Measurements from ENCODE around the gene GNAI3. TPM values are rescaled to one million over a fixed set of nuclear protein-coding genes. Genes with fewer than 3 reads are reported as not detected.

GNAI3 gene
- total and polyA plus RNA-seq, 2 experiments from 2014 or later = 8.9 to 11.5 TPM

- H4K20me1 ChIP-seq (ENCODE audit: insufficient read depth, poor library complexity, severe bottlenecking) = no peaks in the 10 kb centered on the region
- no peaks in the 10 kb centered on the region for H3K79me2 ChIP-seq
- no peak overlapping the region for H2AFZ ChIP-seq
- no peak overlapping the region for H3K27ac ChIP-seq
- no peaks in the 10 kb centered on the region for H3K9me2 ChIP-seq (replicated peaks; ENCODE audit: insufficient read depth)
- no peak overlapping the region for H3K4me2 ChIP-seq
- no peaks in the 10 kb centered on the region for H3K4me1 ChIP-seq (ENCODE audit: insufficient read depth)
- no peak overlapping the region for H3K4me3 ChIP-seq
- TF ChIP-seq EZH2phosphoT487 (IDR thresholded peaks at IDR 0.05; ENCODE audit: low read depth, severe bottlenecking, unreplicated experiment) (no peak), EZH2 (IDR thresholded peaks at IDR 0.05; ENCODE audit: borderline replicate concordance) (no peak)
- TF ChIP-seq, protein P1, sequence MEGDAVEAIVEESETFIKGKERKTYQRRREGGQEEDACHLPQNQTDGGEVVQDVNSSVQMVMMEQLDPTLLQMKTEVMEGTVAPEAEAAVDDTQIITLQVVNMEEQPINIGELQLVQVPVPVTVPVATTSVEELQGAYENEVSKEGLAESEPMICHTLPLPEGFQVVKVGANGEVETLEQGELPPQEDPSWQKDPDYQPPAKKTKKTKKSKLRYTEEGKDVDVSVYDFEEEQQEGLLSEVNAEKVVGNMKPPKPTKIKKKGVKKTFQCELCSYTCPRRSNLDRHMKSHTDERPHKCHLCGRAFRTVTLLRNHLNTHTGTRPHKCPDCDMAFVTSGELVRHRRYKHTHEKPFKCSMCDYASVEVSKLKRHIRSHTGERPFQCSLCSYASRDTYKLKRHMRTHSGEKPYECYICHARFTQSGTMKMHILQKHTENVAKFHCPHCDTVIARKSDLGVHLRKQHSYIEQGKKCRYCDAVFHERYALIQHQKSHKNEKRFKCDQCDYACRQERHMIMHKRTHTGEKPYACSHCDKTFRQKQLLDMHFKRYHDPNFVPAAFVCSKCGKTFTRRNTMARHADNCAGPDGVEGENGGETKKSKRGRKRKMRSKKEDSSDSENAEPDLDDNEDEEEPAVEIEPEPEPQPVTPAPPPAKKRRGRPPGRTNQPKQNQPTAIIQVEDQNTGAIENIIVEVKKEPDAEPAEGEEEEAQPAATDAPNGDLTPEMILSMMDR (IDR thresholded peaks at IDR 0.05; ENCODE audit: poor library complexity) = no peak
- H3K27me3 ChIP-seq = no peaks in the 10 kb centered on the region
- WGBS (ENCODE audit: low lambda C conversion rate, missing lambda C conversion rate) = 40% methylated on average over 3 of the region's 3 CpGs
- no peaks in the 10 kb centered on the region for H3K36me3 ChIP-seq (replicated peaks; ENCODE audit: insufficient read depth, low read depth)
- no peaks in the 10 kb centered on the region for H3K9me3 ChIP-seq (ENCODE audit: low read depth)
- DNase-seq (ENCODE audit: low spot score) = no peak
Measured at GRCh38 chr1:109610609-109611307, 62.3 kb downstream of the GNAI3 start.

DNA sequence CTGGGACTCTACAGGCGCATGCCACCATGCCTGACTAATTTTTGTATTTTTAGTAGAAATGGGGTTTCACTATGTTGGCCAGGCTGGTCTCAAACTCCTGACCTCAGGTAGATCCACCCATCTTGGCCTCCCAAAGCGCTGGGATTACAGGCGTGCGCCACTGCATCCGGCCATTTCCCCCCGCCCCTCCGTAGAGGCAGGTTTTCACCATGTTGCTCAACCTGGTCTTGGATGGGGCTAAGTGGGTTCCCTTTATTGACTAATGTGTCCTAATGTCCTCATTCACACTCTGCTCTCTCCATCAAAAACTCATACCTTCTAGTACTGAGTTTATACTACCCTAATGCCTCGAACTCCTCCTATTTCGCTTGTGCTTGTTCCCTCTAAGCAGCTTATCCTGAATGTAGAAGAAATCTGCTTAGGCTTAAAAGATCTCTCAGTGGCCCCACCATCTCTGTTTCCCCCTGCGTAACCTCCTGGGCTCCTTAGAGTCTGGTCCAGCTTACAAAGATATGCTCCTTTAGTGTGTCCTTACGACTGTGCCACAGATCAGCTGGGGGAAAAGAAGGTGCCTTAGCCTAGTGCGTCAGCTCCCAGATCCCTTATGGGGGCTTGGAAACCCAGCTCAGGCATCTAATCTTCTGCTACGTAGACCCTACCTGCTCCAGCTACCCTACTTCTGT lies 63.0 kb downstream of the GNAI3 start:
- no peak for DNase-seq (ENCODE audit: low spot score)
- no peak overlapping the region for H2AFZ ChIP-seq
- H3K79me2 ChIP-seq = no peaks in the 10 kb centered on the region
- H3K36me3 ChIP-seq (replicated peaks; ENCODE audit: insufficient read depth, low read depth) = no peaks in the 10 kb centered on the region
- no peak overlapping the region for H3K27ac ChIP-seq
- WGBS (ENCODE audit: low lambda C conversion rate, missing lambda C conversion rate) = 94% methylated on average over 13 of the region's 13 CpGs
- no peak overlapping the region for H3K4me2 ChIP-seq
- TF ChIP-seq EZH2 (IDR thresholded peaks at IDR 0.05; ENCODE audit: borderline replicate concordance) = no peak
- TF ChIP-seq EZH2phosphoT487 (IDR thresholded peaks at IDR 0.05; ENCODE audit: low read depth, severe bottlenecking, unreplicated experiment) = no peak
- TF ChIP-seq, protein P1 (IDR thresholded peaks at IDR 0.05; ENCODE audit: poor library complexity) = no peak
- no peaks in the 10 kb centered on the region for H3K27me3 ChIP-seq
- H4K20me1 ChIP-seq (ENCODE audit: insufficient read depth, poor library complexity, severe bottlenecking) = no peaks in the 10 kb centered on the region
- H3K4me1 ChIP-seq (ENCODE audit: insufficient read depth) = no peaks in the 10 kb centered on the region
- H3K9me3 ChIP-seq (ENCODE audit: low read depth) = no peaks in the 10 kb centered on the region
- H3K4me3 ChIP-seq = no peak overlapping the region
- no peaks in the 10 kb centered on the region for H3K9me2 ChIP-seq (replicated peaks; ENCODE audit: insufficient read depth)

GRCh38 chr1:109613361-109614147 lies 65.1 kb downstream of the GNAI3 start:
- Histone ChIP-seq H3K36me3 (replicated peaks; ENCODE audit: insufficient read depth, low read depth) (no peaks in the 10 kb centered on the region), H3K9me2 (replicated peaks; ENCODE audit: insufficient read depth) (no peaks in the 10 kb centered on the region), H3K4me2 (no peak overlapping the region), H3K4me1 (ENCODE audit: insufficient read depth) (peaks cover under 1% of the 10 kb centered on the region), H3K27ac (no peak overlapping the region), H3K27me3 (no peaks in the 10 kb centered on the region), H3K4me3 (no peak overlapping the region), H3K79me2 (no peaks in the 10 kb centered on the region), H4K20me1 (ENCODE audit: insufficient read depth, poor library complexity, severe bottlenecking) (no peaks in the 10 kb centered on the region), H2AFZ (no peak overlapping the region), H3K9me3 (ENCODE audit: low read depth) (no peaks in the 10 kb centered on the region)
- TF ChIP-seq, protein P1 (IDR thresholded peaks at IDR 0.05; ENCODE audit: poor library complexity) = no peak
- TF ChIP-seq EZH2 (IDR thresholded peaks at IDR 0.05; ENCODE audit: borderline replicate concordance) = no peak
- no peak for TF ChIP-seq EZH2phosphoT487 (IDR thresholded peaks at IDR 0.05; ENCODE audit: low read depth, severe bottlenecking, unreplicated experiment)
- DNase-seq (ENCODE audit: low spot score) = no peak
- WGBS (ENCODE audit: low lambda C conversion rate, missing lambda C conversion rate) = 60% methylated on average over 7 of the region's 7 CpGs

Measured in hepatocyte (in vitro differentiated cells).